Spleen (tissue), 11 donors: Measurements from ENCODE around the gene PRRX2. TPM values are rescaled to one million over a fixed set of nuclear protein-coding genes. Genes with fewer than 3 reads are reported as not detected.

Source experiments
- DNase-seq: peaks from one replicate; pipeline ENCODE4 v3.0.0-alpha.2; 2020
- H3K27ac ChIP-seq, 8 donors: fragments of 200-600 bp; sonication (generic) in 7 of 8; 1 replicate in 4 of 8; 2 replicates in 4 of 8; pipeline versions ENCODE4 v1.5.0 to v1.8.0; 2016 to 2021; ENCODE audit warnings: inconsistent platforms in 4 of 8, mild to moderate bottlenecking in 4 of 8, moderate library complexity in 1 of 8
- H3K27me3 ChIP-seq, 7 donors: fragments of 200-600 bp; sonication (generic) in 6 of 7; replicated peaks in 1 of 7; 1 replicate in 4 of 7; 2 replicates in 3 of 7; pipeline versions ENCODE4 v1.5.0 to v1.8.0; 2016 to 2021; ENCODE audit warnings: inconsistent platforms in 3 of 7, mild to moderate bottlenecking in 1 of 7
- H3K36me3 ChIP-seq, 6 donors: fragments of 200-600 bp; sonication (generic) in 5 of 6; 1 replicate in 4 of 6; 2 replicates in 2 of 6; pipeline versions ENCODE4 v1.5.0 to v1.8.0; 2016 to 2021; ENCODE audit warnings: inconsistent platforms in 2 of 6
- H3K4me1 ChIP-seq, 6 donors: fragments of 200-600 bp; sonication (generic) in 5 of 6; 1 replicate in 3 of 6; 2 replicates in 3 of 6; pipeline versions ENCODE4 v1.5.0 to v1.8.0; 2016 to 2021; ENCODE audit warnings: inconsistent platforms in 3 of 6
- H3K4me3 ChIP-seq, 8 donors: fragments of 200-600 bp; sonication (generic) in 7 of 8; 1 replicate in 4 of 8; 2 replicates in 4 of 8; pipeline versions ENCODE4 v1.5.0 to v1.8.0; 2016 to 2021; ENCODE audit warnings: inconsistent platforms in 4 of 8, mild to moderate bottlenecking in 4 of 8, moderate library complexity in 2 of 8
- H3K9me3 ChIP-seq, 8 donors: fragments of 200-600 bp; sonication (generic) in 7 of 8; 1 replicate in 4 of 8; 2 replicates in 4 of 8; pipeline versions ENCODE4 v1.5.0 to v1.8.0; 2016 to 2021; ENCODE audit warnings: inconsistent platforms in 4 of 8
- POLR2A ChIP-seq, 3 donors: fragments of 450-650 bp; IDR thresholded peaks; one replicate each; pipeline ENCODE4 v1.5.1; 2017; ENCODE audit warnings: antibody characterized with exemption in 3 of 3, mild to moderate bottlenecking in 1 of 3
- POLR2AphosphoS5 ChIP-seq, 3 donors: sonication (generic); formaldehyde crosslinking; IDR thresholded peaks; one replicate each; pipeline ENCODE4 v1.5.1; 2017; ENCODE audit warnings: antibody characterized with exemption in 3 of 3
- WGBS, 5 donors: extraction: QIAGEN DNeasy Blood & Tissue Kit in 3 of 5; methylation state at CpG; one replicate each; pipeline versions ENCODE4 v1.1.5 to v1.1.7; 2013 to 2018; 5-methylcytosine and 5-hydroxymethylcytosine counted together
- intact Hi-C: fragments of 100-400 bp; cut with DNase I; formaldehyde crosslinking; loops from one replicate; pipeline ENCODE4 v1.15.0; 2023; ENCODE audit warnings: low total_unique reads
- polyA plus RNA-seq, 3 donors: library from polyadenylated mRNA; stranded (reverse); fragments of 200-250 nt; gene quantifications; one replicate each; pipeline ENCODE4 v1.2.1, GENCODE V29; 2013
- total RNA-seq, 7 donors: library from RNA; depleted of rRNA in 3 of 7; stranded (reverse); fragments of >200 nt in 3 of 7; fragmentation: NEBNext Ultra II Directional in 4 of 7; extraction: Animal tissue kit (Norgen Biotek cat#: 25700) in 4 of 7; gene quantifications; one replicate each; pipeline versions ENCODE4 v1.1.0 to v1.2.1, GENCODE V29; 2016 to 2021
- TF ChIP-seq, protein P1 (sequence below), 11 experiments: fragments of 200-600 bp in 7 of 11; fragments of 450-650 bp in 4 of 11; sonication (generic) in 4 of 11; IDR thresholded peaks in 8 of 11; conservative IDR thresholded peaks in 3 of 11; 1 replicate in 7 of 11; 2 replicates in 4 of 11; pipeline versions ENCODE4 v1.4.0 to v1.8.0; 2016 to 2021; ENCODE audit warnings: antibody characterized with exemption in 11 of 11, inconsistent platforms in 4 of 11, mild to moderate bottlenecking in 1 of 11
- donor health status: healthy with polysubstance abuse.
- donor health status: DM: no; HTN: no; CAD: no; lungs with moderate emphysema.
- donor health status: DM: no; HTN: no; CAD: no.
- donor health status: Bipolar disorder and iron deficiency.
- donor health status: healthy.
- donor health status: DM: no; HTN: no; CAD: no.
- donor health status: DM: yes; HTN: yes; CAD: no.

PRRX2 gene
- total and polyA plus RNA-seq, 10 donors = 0.32 to 1.5 (median 0.54) TPM; not detected in 5

DNA sequence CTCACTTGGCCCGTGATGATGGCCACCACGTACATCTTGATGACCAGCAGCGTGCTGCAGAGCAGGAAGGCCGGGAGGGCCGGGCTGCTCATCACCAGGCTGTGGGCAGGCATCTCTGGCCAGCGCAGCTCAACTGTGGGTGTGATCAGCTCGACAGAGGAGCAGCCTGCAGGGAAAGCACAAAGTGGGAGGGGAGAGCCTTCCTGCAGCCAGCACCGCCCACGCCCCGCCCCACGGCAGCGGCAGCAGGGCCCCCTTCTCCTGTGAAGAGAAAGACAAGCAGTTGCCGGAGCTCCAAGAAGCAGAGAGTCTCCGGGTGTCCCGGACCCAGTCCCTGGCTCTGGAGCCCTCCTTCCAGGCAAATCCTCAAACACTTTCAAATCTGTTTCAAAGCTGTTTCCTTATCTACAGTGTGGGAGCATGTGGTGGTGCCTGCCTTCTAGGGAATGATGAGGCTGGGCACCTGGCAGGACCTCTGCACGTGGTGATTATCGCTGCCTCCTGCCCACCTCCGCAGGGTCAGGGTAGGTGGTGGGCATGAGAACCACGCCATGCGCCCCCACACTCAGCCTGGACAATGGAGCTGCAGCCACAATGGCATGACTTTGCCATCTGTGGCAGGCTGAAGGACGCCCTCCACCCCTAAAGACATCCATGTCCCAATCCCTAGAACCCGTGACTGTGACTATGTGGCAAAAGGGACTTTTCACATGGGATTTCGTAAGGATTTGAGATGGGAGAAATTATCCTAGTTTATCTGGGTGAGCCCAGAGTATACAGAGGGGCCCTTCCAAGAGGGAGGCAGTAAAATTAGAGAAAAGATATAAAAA lies 87.7 kb downstream of the PRRX2 start, which contains the start of gene PTGES:
TSS of gene PTGES (minus strand) at position 143 of the 830 bp plus-strand sequence. CDS start at position 113, 30 bp downstream.
- Histone ChIP-seq H3K27ac (peak within 1 kb of the TSS in 4 of 8 donors; percentile 2 to 21 (median 18)), H3K36me3 (no peaks in the 10 kb centered on the region), H3K4me3 (peak within 1 kb of the TSS in 4 of 8 donors; percentile 8 to 50 (median 23)), H3K4me1 (peaks cover 9 to 38% (median 25%) of the 10 kb centered on the region in 6 donors), H3K27me3 (peaks cover 0 to 24% (median 0%) of the 10 kb centered on the region in 7 donors), H3K9me3 (no peaks in the 10 kb centered on the region)
- 23 to 66% (median 25%) methylated on average over 8 to 23 of the region's 23 CpGs for WGBS, 5 donors
- DNase-seq = peak; percentile 80
- intact Hi-C loops = no loop called here
- TF ChIP-seq, protein P1, sequence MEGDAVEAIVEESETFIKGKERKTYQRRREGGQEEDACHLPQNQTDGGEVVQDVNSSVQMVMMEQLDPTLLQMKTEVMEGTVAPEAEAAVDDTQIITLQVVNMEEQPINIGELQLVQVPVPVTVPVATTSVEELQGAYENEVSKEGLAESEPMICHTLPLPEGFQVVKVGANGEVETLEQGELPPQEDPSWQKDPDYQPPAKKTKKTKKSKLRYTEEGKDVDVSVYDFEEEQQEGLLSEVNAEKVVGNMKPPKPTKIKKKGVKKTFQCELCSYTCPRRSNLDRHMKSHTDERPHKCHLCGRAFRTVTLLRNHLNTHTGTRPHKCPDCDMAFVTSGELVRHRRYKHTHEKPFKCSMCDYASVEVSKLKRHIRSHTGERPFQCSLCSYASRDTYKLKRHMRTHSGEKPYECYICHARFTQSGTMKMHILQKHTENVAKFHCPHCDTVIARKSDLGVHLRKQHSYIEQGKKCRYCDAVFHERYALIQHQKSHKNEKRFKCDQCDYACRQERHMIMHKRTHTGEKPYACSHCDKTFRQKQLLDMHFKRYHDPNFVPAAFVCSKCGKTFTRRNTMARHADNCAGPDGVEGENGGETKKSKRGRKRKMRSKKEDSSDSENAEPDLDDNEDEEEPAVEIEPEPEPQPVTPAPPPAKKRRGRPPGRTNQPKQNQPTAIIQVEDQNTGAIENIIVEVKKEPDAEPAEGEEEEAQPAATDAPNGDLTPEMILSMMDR (IDR thresholded peaks at IDR 0.05 in 8 of 11, conservative IDR thresholded peaks at IDR 0.05 in 3 of 11) = no peak
- peak; percentile 19 to 74 (median 60) for TF ChIP-seq POLR2AphosphoS5 (IDR thresholded peaks at IDR 0.05)

DNA sequence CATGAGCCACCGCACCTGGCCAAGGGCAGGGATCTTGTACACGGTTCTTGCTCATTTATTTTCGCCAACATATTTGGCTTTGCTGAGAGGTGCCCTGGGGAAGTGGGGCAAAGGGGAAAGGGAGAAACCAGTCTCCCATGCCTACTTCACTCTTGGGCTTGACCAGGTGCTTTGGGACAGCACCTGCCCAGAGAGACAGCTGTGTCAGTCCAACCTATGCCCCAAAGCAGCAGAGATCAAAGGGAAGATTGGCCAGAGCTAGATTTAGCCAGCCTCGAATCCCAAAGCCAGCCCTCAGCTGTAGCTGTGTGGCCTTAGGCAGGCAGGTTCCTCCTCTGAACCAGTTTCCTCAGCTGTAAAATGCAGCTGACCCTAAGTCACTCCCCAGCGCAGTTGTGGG lies 89.7 kb downstream of the PRRX2 start:
- no peak for DNase-seq
- TF ChIP-seq, protein P1 (IDR thresholded peaks at IDR 0.05 in 8 of 11, conservative IDR thresholded peaks at IDR 0.05 in 3 of 11) = no peak
- intact Hi-C loops = no loop called here
- Histone ChIP-seq H3K4me3 (no peak overlapping the region), H3K9me3 (no peaks in the 10 kb centered on the region), H3K27me3 (peaks cover 0 to 24% (median 0%) of the 10 kb centered on the region in 7 donors), H3K36me3 (no peaks in the 10 kb centered on the region), H3K27ac (no peak overlapping the region), H3K4me1 (peaks cover 9 to 38% (median 25%) of the 10 kb centered on the region in 6 donors)
- 80 to 95% (median 90%) methylated on average over 4 to 5 of the region's 5 CpGs for WGBS, 5 donors

GRCh38 chr9:129756191-129756590 lies 90.7 kb downstream of the PRRX2 start:
- Histone ChIP-seq H3K4me3 (no peak overlapping the region), H3K4me1 (peaks cover 9 to 38% (median 25%) of the 10 kb centered on the region in 6 donors), H3K9me3 (no peaks in the 10 kb centered on the region), H3K27ac (peak overlapping the region in 1 of 8 donors; percentile 42), H3K27me3 (peaks cover 0 to 23% (median 0%) of the 10 kb centered on the region in 7 donors), H3K36me3 (no peaks in the 10 kb centered on the region)
- intact Hi-C loops = no loop called here
- no peak for DNase-seq
- 90 to 98% (median 95%) methylated on average over 6 of the region's 6 CpGs for whole genome bisulfite sequencing, 5 donors
- TF ChIP-seq POLR2A (IDR thresholded peaks at IDR 0.05) = no peak
- no peak for TF ChIP-seq POLR2AphosphoS5 (IDR thresholded peaks at IDR 0.05)
- TF ChIP-seq, protein P1 (IDR thresholded peaks at IDR 0.05 in 8 of 11, conservative IDR thresholded peaks at IDR 0.05 in 3 of 11) = no peak

DNA sequence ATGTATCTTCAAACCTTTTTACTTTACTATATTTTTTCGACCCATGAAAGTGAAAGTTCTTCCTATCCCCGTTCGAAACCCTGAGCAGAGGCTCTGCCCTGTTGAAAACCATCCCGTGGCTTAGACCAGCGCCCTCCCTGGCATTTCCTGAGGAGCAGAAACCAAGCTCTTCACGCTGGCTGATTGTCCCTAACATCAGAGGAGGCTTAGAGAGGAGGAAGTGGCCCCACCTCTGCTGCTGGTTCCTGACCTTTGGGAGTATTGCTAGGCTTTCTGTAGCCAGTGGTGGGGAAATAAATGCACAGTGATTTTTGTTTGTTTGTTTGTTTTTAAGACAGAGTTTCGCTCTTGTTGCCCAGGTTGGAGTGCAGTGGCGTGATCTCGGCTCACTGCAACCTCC lies 91.6 kb downstream of the PRRX2 start:
- peak overlapping the region in 1 of 8 donors; percentile 31 for H3K4me3 ChIP-seq
- peaks cover 9 to 43% (median 26%) of the 10 kb centered on the region in 6 donors for H3K4me1 ChIP-seq
- intact Hi-C loops = no loop called here
- no peak for DNase-seq
- H3K36me3 ChIP-seq = no peaks in the 10 kb centered on the region
- TF ChIP-seq POLR2AphosphoS5 (IDR thresholded peaks at IDR 0.05) (no peak), POLR2A (IDR thresholded peaks at IDR 0.05) (no peak)
- TF ChIP-seq, protein P1 (IDR thresholded peaks at IDR 0.05 in 8 of 11, conservative IDR thresholded peaks at IDR 0.05 in 3 of 11) = no peak
- WGBS, 5 donors = 27 to 38% (median 28%) methylated on average over 9 of the region's 9 CpGs
- no peaks in the 10 kb centered on the region for H3K9me3 ChIP-seq
- H3K27me3 ChIP-seq = peaks cover 0 to 20% (median 0%) of the 10 kb centered on the region in 7 donors
- peak overlapping the region in 5 of 8 donors; percentile 6 to 56 (median 28) for H3K27ac ChIP-seq
